Measurements from ENCODE around the gene EVL. TPM values are rescaled to one million over a fixed set of nuclear protein-coding genes. Genes with fewer than 3 reads are reported as not detected.

EVL gene
- total and polyA plus RNA-seq, 2 of the 8 experiments (the other 6 are each of a cell fraction or from before 2014, with no cell fraction given) = 30.7 to 64.6 TPM

DNA sequence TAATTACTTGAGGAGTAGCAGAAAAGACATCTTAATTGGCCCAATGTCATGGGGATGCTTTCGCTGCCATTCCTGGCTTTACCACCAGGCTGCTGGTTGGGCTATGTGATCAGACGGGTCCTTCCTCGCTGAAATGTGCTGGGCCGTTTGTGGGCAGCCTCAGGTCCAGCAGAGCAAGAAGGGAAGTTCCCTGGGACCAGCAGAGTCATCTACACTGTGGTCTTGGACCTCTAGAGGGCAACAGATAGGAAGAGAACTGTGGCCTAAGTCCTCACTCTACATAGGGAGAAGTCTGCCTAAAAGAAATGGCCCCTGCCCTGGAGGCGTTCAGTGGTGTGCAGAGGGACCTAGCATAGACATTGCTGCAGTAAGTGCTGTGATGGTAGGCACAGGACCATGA lies 10.9 kb downstream of the EVL start:
- FAIRE-seq = no peak
- TF ChIP-seq SIRT6 (IDR thresholded peaks at IDR 0.05; ENCODE audit: low read length) (no peak), KDM1A (IDR thresholded peaks at IDR 0.05; ENCODE audit: borderline replicate concordance, low read length) (no peak), SIN3A (conservative IDR thresholded peaks at IDR 0.05 in 1 of 2, IDR thresholded peaks at IDR 0.05 in 1 of 2; ENCODE audit: low read depth in 1 of 2, low read length in 2 of 2) (no peak), HDAC6 (IDR thresholded peaks at IDR 0.05; ENCODE audit: low read depth, low read length) (no peak), CBX5 (IDR thresholded peaks at IDR 0.05; ENCODE audit: low read depth, low read length) (no peak), SAP30 (IDR thresholded peaks at IDR 0.05; ENCODE audit: insufficient read depth, insufficient replicate concordance, low read length) (no peak), FOSL1 (IDR thresholded peaks at IDR 0.05; ENCODE audit: insufficient read depth, low read depth, low read length) (no peak), SUZ12 (IDR thresholded peaks at IDR 0.05; ENCODE audit: low read length) (no peak)
- TF ChIP-seq, protein P1, sequence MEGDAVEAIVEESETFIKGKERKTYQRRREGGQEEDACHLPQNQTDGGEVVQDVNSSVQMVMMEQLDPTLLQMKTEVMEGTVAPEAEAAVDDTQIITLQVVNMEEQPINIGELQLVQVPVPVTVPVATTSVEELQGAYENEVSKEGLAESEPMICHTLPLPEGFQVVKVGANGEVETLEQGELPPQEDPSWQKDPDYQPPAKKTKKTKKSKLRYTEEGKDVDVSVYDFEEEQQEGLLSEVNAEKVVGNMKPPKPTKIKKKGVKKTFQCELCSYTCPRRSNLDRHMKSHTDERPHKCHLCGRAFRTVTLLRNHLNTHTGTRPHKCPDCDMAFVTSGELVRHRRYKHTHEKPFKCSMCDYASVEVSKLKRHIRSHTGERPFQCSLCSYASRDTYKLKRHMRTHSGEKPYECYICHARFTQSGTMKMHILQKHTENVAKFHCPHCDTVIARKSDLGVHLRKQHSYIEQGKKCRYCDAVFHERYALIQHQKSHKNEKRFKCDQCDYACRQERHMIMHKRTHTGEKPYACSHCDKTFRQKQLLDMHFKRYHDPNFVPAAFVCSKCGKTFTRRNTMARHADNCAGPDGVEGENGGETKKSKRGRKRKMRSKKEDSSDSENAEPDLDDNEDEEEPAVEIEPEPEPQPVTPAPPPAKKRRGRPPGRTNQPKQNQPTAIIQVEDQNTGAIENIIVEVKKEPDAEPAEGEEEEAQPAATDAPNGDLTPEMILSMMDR (IDR thresholded peaks at IDR 0.05; ENCODE audit: control extremely low read depth in 1 of 3, insufficient read depth in 1 of 3, low read depth in 1 of 3, low read length in 3 of 3) = peak; percentile 51 to 74 (median 64)

More for the DNA sequence above, 10.9 kb downstream of the EVL start:
- H4K8ac ChIP-seq (ENCODE audit: extremely low read depth, insufficient read depth, low read length) = no peak overlapping the region
- H3K36me3 ChIP-seq (ENCODE audit: control insufficient read depth in 2 of 4, insufficient read depth in 4 of 4, low read length in 3 of 4) = no peaks in the 10 kb centered on the region
- peaks cover 4 to 18% (median 6%) of the 10 kb centered on the region in 4 experiments for H3K4me1 ChIP-seq (replicated peaks in 1 of 4; ENCODE audit: control insufficient read depth in 3 of 4, insufficient read depth in 4 of 4, low read length in 3 of 4)
- H3K79me2 ChIP-seq (ENCODE audit: control insufficient read depth in 1 of 2, insufficient read depth in 2 of 2, low read length in 2 of 2) = 0 out of 4 replicates have a peak, but pooled peaks cover 0 to 2% of the 10 kb centered on the region in 2 experiments
- H3K4ac ChIP-seq (replicated peaks; ENCODE audit: insufficient read length, low read depth, low read length) = no peak overlapping the region
- H3K56ac ChIP-seq (replicated peaks; ENCODE audit: insufficient read length, low read depth, low read length) = no peak overlapping the region
- H4K5ac ChIP-seq (ENCODE audit: insufficient read length, low read depth, low read length) = no peak overlapping the region
- no peak overlapping the region for H2BK20ac ChIP-seq (ENCODE audit: low read length)
- H3K14ac ChIP-seq (ENCODE audit: insufficient read length) = no peak overlapping the region
- H4K91ac ChIP-seq (replicated peaks; ENCODE audit: insufficient read length, low read length) = no peak overlapping the region
- H2AK5ac ChIP-seq (ENCODE audit: low read depth, low read length) = no peak overlapping the region
- POLR2A ChIA-PET (ENCODE audit: partially characterized antibody) = no interaction called here
- no peak overlapping the region for H2BK5ac ChIP-seq (ENCODE audit: low read depth, low read length)
- no peaks in the 10 kb centered on the region for H3K9me3 ChIP-seq (ENCODE audit: insufficient read depth in 2 of 2, low read depth in 1 of 2, low read length in 1 of 2)
- no peak overlapping the region for H2BK12ac ChIP-seq (ENCODE audit: low read depth, low read length)
- no peak overlapping the region for H3K9ac ChIP-seq (replicated peaks in 1 of 4; ENCODE audit: extremely low read depth in 1 of 4, low read depth in 3 of 4, low read length in 3 of 4)
- CTCF ChIA-PET (ENCODE audit: partially characterized antibody) = interaction anchor here (1.0 to 24.3 kb wide), 14 partner anchors 10 to 103 kb away, joined by 3 to 240 read pairs (median 5); partner anchors contain the start of gene EVL
- no peaks in the 10 kb centered on the region; the same call in 1 of the 2 replicates for H3K79me1 ChIP-seq (ENCODE audit: low read depth, low read length)
- WGBS, 2 experiments (ENCODE audit: extremely low coverage in 1 of 2, insufficient coverage in 1 of 2, insufficient read length in 1 of 2, insufficient replicate concordance in 2 of 2, low coverage in 1 of 2, low lambda C conversion rate in 2 of 2, missing lambda C conversion rate in 1 of 2) = 87% methylated on average over 5 of the region's 5 CpGs; no CpG with 5 or more reads in 1 of the 2 experiments
- H2BK15ac ChIP-seq (ENCODE audit: low read length) = no peak overlapping the region
- H3K4me3 ChIP-seq (ENCODE audit: extremely low read depth in 1 of 4, insufficient read depth in 2 of 4, low read depth in 3 of 4, low read length in 4 of 4) = no peak overlapping the region
- no peak overlapping the region for H2BK120ac ChIP-seq (replicated peaks; ENCODE audit: low read depth, low read length)
- H4K20me1 ChIP-seq (replicated peaks in 1 of 2; ENCODE audit: control insufficient read depth in 1 of 2, insufficient read depth in 2 of 2, low read length in 2 of 2) = peaks cover 2% of the 10 kb centered on the region in 2 experiments
- H3K4me2 ChIP-seq (ENCODE audit: insufficient read depth in 1 of 2, low read depth in 2 of 2, low read length in 2 of 2) = no peak overlapping the region
- no peak overlapping the region for H3K23ac ChIP-seq (ENCODE audit: insufficient read length)
- DNase-seq (ENCODE audit: low read depth in 1 of 2, low spot score in 2 of 2) = peak in 1 of 2 experiments; percentile 17
- no peak overlapping the region for H3K27ac ChIP-seq (ENCODE audit: low read depth, low read length)
- H3K23me2 ChIP-seq (ENCODE audit: low read depth, low read length) = no peaks in the 10 kb centered on the region
- no peak overlapping the region for H2AFZ ChIP-seq (ENCODE audit: low read length)
- H3K18ac ChIP-seq (ENCODE audit: extremely low read depth, low read length) = no peak overlapping the region
- H3K27me3 ChIP-seq (replicated peaks in 1 of 4; ENCODE audit: control insufficient read depth in 3 of 4, extremely low read depth in 1 of 4, insufficient read depth in 3 of 4, low read length in 3 of 4) = no peaks in the 10 kb centered on the region

All from H1 (cell line).